ENCODE data around the gene PCSK4.

The PCSK4 gene

DNA sequence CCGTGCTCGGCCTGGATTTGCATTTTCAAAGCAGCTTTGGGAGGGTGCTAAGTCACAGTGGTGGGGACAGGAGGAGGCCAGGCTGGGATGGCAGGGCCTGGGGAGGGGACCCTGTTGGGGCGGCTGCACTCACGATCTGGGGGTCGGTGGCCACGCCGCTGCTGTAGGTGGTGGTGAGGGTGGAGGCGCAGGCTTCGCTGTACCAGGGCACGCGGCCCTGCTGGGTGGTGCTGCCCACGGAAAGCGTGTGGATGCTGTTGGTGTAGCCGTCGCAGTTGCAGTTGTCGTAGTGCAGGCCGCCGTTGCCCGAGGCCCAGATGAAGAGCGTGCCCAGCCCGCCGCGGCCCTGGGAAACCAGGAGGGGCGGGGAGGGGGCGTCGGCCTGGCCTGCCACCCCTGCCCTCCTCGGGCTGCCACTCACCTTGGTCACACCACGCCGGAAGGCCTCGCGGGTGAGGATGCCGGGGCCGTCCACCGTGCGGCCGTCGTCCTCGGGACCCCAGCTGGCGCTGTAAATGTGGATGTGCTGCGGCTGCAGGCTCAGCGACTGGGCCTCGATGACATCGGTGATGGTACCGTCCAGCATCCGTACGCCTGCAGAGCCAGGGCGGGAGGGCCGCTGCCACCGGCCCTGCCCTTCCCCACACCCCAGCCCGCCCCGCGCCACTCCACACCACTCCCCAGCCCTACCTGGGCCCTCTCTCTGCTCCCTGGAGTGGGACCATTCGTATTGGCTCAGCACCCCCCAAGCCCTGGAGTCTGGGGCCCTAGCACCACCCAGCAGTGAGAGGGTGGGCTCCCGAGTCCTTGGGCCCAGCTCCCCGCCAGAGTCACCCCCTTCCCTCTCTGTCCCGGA lies 3.2 kb downstream of the PCSK4 start:
- TF ChIP-seq TOX (CRISPR knock-in tag; IDR thresholded peaks at IDR 0.05; ENCODE audit: borderline replicate concordance) (no peak), BACH2 (CRISPR knock-in tag; IDR thresholded peaks at IDR 0.05; ENCODE audit: borderline replicate concordance) (no peak), ZFP3 (CRISPR knock-in tag; IDR thresholded peaks at IDR 0.05) (no peak), ZNF565 (CRISPR knock-in tag; conservative IDR thresholded peaks at IDR 0.05; ENCODE audit: low read depth) (no peak), SNAI2 (CRISPR knock-in tag; IDR thresholded peaks at IDR 0.05) (no peak), ISL1 (CRISPR knock-in tag; IDR thresholded peaks at IDR 0.05) (no peak), ARNTL (CRISPR knock-in tag; IDR thresholded peaks at IDR 0.05; ENCODE audit: borderline replicate concordance, low read depth) (no peak), CREB5 (CRISPR knock-in tag; IDR thresholded peaks at IDR 0.05; ENCODE audit: low read depth) (no peak), TCF4 (CRISPR knock-in tag; IDR thresholded peaks at IDR 0.05; ENCODE audit: borderline replicate concordance) (no peak), ZFP30 (CRISPR knock-in tag; IDR thresholded peaks at IDR 0.05) (no peak)
- no peak for ATAC-seq

- TF ChIP-seq TOX (CRISPR knock-in tag; IDR thresholded peaks at IDR 0.05; ENCODE audit: borderline replicate concordance), result no peak
- no peak for TF ChIP-seq OSR1 (CRISPR knock-in tag; IDR thresholded peaks at IDR 0.05)
- TF ChIP-seq BACH2 (CRISPR knock-in tag; IDR thresholded peaks at IDR 0.05; ENCODE audit: borderline replicate concordance), result no peak
- TF ChIP-seq RARB (CRISPR knock-in tag; IDR thresholded peaks at IDR 0.05), result no peak
- TF ChIP-seq ZNF8 (CRISPR knock-in tag; IDR thresholded peaks at IDR 0.05), result no peak
- TF ChIP-seq, protein P1, sequence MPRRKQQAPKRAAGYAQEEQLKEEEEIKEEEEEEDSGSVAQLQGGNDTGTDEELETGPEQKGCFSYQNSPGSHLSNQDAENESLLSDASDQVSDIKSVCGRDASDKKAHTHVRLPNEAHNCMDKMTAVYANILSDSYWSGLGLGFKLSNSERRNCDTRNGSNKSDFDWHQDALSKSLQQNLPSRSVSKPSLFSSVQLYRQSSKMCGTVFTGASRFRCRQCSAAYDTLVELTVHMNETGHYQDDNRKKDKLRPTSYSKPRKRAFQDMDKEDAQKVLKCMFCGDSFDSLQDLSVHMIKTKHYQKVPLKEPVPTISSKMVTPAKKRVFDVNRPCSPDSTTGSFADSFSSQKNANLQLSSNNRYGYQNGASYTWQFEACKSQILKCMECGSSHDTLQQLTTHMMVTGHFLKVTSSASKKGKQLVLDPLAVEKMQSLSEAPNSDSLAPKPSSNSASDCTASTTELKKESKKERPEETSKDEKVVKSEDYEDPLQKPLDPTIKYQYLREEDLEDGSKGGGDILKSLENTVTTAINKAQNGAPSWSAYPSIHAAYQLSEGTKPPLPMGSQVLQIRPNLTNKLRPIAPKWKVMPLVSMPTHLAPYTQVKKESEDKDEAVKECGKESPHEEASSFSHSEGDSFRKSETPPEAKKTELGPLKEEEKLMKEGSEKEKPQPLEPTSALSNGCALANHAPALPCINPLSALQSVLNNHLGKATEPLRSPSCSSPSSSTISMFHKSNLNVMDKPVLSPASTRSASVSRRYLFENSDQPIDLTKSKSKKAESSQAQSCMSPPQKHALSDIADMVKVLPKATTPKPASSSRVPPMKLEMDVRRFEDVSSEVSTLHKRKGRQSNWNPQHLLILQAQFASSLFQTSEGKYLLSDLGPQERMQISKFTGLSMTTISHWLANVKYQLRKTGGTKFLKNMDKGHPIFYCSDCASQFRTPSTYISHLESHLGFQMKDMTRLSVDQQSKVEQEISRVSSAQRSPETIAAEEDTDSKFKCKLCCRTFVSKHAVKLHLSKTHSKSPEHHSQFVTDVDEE (CRISPR knock-in tag; IDR thresholded peaks at IDR 0.05), result no peak
- TF ChIP-seq ZFP30 (CRISPR knock-in tag; IDR thresholded peaks at IDR 0.05), result no peak
- TF ChIP-seq TCF4 (CRISPR knock-in tag; IDR thresholded peaks at IDR 0.05; ENCODE audit: borderline replicate concordance), result no peak
- TF ChIP-seq SNAI2 (CRISPR knock-in tag; IDR thresholded peaks at IDR 0.05), result no peak
- no peak for TF ChIP-seq ZC3H10 (CRISPR knock-in tag; IDR thresholded peaks at IDR 0.05)
- no peak for TF ChIP-seq ISL1 (CRISPR knock-in tag; IDR thresholded peaks at IDR 0.05)
- TF ChIP-seq ZNF70 (CRISPR knock-in tag; IDR thresholded peaks at IDR 0.05), result no peak
- no peak for TF ChIP-seq ZFP3 (CRISPR knock-in tag; IDR thresholded peaks at IDR 0.05)
- TF ChIP-seq ARNTL (CRISPR knock-in tag; IDR thresholded peaks at IDR 0.05; ENCODE audit: borderline replicate concordance, low read depth), result no peak
- TF ChIP-seq CSDC2 (CRISPR knock-in tag; IDR thresholded peaks at IDR 0.05), result no peak
- TF ChIP-seq PPARA (CRISPR knock-in tag; IDR thresholded peaks at IDR 0.05; ENCODE audit: borderline replicate concordance), result no peak
- TF ChIP-seq CREB5 (CRISPR knock-in tag; IDR thresholded peaks at IDR 0.05; ENCODE audit: low read depth), result no peak
- no peak for ATAC-seq
Measured at GRCh38 chr19:1483979-1484428, 6.1 kb downstream of the PCSK4 start.

DNA sequence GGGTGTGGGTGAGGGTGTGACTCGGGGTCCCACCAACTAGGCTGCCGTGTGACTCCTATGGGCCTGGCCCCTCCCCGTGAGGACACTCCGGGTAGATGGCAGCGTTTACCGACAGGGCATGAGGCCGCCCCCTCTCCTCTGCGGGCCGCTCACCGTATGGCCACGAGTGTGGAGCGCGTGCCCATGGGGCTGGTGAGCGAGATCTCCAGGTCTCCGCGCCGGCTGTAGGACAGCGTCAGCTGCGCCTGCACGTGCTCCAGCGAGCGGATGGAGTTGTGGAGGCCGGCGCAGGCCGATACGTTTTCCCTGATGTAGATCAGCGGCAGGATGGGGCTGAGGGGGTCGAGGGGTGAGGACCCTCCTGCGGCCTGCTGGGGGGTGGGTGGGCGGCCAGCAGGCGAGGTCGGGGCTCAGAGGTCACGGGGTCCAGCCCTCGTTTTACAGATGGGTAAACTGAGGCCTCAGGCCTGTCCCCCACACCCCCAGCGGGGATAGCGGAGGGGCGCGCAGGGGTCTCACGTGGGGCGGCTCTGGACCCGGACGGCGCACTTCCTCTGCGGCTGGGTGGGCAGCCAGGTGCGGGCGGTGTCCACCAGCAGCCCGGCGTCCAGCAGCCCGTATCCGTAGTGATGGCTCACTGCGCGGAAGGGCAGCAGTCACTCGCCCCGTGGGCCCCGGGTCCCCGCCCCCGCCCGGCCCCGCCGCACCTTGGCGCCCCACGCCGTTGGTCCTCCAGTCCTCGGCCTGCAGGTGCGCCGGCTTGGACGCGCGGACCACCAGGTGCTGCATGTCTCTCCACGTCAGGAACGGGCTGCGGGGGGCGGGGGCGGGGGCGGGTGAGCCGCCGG lies 6.8 kb downstream of the PCSK4 start:
- no peak for ATAC-seq
- TF ChIP-seq ARNTL (CRISPR knock-in tag; IDR thresholded peaks at IDR 0.05; ENCODE audit: borderline replicate concordance, low read depth) (no peak), SNAI2 (CRISPR knock-in tag; IDR thresholded peaks at IDR 0.05) (no peak), ZFP30 (CRISPR knock-in tag; IDR thresholded peaks at IDR 0.05) (no peak), BACH2 (CRISPR knock-in tag; IDR thresholded peaks at IDR 0.05; ENCODE audit: borderline replicate concordance) (no peak), CSRNP3 (CRISPR knock-in tag; IDR thresholded peaks at IDR 0.05) (no peak), ZNF70 (CRISPR knock-in tag; IDR thresholded peaks at IDR 0.05) (no peak)
- TF ChIP-seq, protein P2, sequence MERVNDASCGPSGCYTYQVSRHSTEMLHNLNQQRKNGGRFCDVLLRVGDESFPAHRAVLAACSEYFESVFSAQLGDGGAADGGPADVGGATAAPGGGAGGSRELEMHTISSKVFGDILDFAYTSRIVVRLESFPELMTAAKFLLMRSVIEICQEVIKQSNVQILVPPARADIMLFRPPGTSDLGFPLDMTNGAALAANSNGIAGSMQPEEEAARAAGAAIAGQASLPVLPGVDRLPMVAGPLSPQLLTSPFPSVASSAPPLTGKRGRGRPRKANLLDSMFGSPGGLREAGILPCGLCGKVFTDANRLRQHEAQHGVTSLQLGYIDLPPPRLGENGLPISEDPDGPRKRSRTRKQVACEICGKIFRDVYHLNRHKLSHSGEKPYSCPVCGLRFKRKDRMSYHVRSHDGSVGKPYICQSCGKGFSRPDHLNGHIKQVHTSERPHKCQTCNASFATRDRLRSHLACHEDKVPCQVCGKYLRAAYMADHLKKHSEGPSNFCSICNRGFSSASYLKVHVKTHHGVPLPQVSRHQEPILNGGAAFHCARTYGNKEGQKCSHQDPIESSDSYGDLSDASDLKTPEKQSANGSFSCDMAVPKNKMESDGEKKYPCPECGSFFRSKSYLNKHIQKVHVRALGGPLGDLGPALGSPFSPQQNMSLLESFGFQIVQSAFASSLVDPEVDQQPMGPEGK (CRISPR knock-in tag; IDR thresholded peaks at IDR 0.05; ENCODE audit: borderline replicate concordance), result no peak

All from SK-N-SH treated with all-trans-retinoic acid at 6 μM for 48 hours (cell line).